ENCODE data around the gene ALKAL2.

The ALKAL2 gene

DNA sequence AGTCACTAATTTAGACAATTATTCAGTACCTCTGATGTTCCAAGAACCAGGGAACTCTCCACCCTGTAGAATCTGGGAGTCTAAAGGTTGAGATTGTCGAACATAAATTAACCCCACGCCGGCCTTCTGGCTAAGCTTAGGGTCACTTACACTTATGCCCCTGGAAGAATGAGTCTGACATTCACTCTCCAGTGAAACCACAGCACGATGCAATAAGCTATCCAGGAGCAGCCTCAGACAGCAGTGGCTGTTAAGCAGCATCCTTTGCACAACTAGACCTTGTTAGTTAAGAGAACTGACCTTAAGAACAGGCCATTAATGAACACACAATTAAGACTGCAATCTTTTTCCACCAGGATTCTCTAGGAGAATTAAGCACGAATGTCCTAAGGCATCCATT, 49.0 kb downstream of the ALKAL2 start:
- no peak for FAIRE-seq

DNA sequence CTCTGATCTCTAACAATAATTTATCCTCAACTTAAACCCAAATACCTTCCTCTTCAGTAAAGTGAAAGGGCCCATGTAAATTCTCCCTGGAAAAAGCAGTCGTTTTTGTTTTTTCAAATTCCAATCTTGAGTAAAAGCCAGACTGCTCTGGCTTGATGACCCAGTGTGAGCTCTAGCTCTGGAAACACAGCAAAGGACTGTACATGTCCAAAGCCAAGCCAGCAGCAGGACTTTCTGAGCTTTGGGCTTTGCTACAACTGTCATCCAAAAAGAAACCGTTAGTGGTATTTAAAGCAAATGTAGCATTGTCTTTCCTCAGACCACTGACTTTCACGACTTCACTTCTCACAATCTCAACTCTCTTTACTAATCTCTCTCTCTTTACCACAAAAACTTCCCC, 49.5 kb downstream of the ALKAL2 start:
- FAIRE-seq = no peak

DNA sequence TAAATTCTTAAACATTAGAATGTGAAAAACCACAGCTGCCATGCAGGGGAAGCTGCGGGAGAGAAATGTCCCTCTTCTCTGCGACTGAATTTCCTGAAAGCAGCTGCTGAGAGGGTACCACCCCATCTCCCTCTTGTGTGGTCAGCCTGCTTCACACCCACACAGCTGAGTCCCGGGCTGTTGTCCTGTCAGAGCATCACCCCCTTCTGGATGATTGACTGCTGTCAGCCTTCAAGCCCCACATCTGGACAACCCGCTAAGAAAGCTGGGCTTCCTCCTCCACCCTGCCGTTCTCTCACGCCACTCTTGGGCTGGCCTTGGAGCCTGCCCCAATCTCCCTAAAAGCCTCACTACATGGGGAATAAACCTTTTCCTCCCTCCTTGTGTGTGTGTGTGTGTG, 50.0 kb downstream of the ALKAL2 start:
- no peak for FAIRE-seq

DNA sequence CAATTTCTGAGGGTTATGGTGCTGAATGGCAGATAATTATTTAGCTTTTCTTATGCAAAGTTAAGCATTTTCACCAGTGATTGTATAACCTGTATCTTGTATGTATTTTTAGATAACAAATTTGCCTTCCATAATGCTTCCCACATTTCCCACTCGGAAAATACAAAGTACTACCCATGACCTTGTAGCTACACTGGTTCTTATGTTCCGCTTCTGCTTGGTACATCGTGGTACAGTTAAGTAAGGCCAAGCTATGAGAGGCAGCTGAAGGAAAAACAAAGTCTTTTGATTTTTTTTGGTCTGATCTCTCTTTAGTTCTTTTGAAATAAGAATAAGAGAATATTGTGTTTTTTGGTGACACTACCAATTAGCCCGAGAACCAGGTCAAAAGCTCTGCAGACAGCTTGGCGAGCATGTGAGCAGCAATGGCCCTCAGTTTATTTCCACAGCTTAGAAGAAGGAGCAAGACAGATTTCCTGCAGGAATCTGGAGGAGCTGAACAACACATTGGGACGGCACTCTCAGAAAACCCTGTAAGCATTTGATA, 50.8 kb downstream of the ALKAL2 start:
- no peak for FAIRE-seq

DNA sequence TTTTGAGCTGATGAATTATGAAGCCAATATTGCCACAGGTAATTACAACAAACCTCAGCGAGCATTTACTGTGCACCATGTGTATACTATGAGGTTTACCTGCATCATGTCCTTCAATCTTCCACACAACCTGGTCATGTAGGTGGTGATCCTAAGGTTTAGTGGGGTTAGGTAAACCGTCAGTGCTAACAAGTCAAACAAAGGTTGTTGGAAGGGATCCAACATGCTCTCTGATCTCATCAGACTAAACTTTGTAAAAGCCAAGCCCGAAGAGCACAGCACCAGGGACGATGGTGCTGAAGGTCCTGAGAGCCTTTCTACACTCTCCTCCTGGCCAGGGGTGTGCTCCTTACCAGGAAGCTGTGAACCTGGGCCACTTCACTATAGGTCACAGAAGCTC, 53.5 kb downstream of the ALKAL2 start:
- no peak for FAIRE-seq

DNA sequence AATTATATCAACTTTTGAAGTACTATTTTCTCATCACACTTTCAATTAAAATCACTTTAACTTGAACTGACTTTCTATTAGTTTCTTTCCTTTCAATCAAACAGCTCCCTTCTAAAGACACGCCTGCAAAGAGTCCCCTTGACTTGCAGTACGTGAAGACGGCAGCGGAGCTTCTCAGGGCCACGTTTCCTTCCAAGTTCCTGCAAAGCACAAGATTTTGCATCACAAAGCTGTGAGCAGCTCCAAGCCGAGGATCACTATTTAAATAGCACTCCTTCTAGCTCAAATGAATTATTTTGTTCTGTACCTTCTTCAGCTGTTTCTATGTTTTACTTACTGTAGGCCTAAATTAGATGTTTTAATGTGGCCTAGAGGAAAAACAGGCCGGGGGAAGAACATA, 54.9 kb downstream of the ALKAL2 start:
- no peak for FAIRE-seq

DNA sequence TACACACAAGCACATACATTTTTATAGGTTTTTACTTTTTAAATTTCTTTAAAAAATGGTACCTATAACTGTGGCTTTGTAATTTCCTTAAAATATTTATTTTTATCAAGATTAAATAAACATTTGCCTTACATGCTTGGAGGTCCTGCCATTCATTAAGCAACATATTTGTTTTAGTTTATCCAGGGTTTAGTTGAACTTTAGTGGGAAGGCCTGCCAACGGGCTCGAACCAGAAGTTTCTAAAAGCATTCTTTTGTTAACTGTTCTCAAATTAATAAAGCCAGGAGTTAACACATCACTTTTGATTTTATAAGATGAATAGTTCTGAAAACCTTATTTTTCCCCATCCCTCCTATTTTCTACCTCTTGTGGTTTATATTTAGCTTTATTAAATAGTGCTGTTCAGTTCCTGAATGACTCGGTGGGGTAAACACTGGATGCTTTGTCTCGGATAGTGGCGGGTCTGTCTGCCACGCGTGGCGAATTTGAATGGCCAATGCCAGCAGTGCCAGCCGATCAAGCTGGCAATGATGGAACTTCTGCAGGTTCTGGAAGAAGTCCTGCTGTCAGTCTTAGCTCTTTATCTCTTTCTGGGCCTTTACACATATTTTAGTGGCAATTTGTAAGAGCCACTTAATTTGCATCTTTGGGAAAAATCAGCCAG, 56.2 kb downstream of the ALKAL2 start:
- no peak for FAIRE-seq

Measured in islet of Langerhans (tissue), 1 donor.